HG03175 (cell line): ENCODE results near the gene DPF3.

ENCODE experiments used
- ATAC-seq: cut with Tn5 transposase; IDR thresholded peaks from one replicate; pipeline ENCODE4 v1.9.1; 2021; ENCODE audit warnings: mild to moderate bottlenecking, moderate library complexity; ENCODE audit not compliant: unreplicated experiment

The DPF3 gene

DNA sequence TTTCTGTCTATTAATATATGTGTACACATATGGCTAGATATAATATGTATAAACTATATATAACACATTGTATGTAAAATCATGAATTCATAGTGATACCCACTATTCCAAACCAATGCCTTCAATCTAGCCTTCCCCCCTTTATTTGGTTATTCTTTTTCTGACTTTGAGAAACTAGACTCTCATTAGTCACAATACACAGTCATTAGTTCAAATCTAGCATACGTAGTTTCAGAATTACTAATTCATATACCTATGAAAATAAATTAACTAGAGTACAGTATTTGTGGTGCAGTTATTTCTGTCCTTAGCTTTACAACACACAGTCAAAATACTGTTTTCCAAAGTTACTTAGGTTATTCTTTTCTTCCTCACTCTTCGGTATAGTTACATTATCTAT, 268.2 kb downstream of the DPF3 start:
- ATAC-seq = no peak

DNA sequence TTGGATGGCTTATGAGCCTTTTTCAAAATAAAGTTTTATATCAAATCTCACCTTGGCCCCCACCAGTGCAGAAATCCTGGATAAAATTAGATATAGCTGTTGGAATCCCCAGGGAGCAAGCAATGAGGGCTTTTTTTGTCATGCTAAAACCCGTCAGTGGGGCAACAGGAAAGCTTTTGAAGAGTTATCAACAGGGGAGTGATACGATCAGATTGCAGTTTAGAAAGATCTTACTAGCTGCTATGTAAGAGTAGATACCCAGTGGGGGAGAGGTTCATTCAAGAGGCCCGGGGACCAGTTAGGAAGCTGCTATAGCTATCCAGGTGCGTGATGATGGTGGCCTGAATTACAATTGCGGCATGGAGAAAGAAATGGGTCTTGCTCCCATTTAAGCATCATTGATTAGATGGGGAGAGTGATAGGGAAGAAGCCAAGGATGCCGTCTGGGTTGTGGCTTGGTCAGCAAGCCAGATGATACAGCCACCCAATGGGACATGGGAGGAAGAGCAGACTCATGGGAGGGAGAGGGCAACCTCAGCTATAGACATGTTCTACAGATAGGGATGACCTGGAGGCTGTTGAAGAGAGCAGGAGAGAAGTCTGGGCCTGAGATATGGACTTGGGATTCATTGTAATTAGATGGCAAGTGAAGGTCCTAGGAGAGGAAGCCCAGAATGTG, 272.4 kb downstream of the DPF3 start:
- no peak for ATAC-seq

DNA sequence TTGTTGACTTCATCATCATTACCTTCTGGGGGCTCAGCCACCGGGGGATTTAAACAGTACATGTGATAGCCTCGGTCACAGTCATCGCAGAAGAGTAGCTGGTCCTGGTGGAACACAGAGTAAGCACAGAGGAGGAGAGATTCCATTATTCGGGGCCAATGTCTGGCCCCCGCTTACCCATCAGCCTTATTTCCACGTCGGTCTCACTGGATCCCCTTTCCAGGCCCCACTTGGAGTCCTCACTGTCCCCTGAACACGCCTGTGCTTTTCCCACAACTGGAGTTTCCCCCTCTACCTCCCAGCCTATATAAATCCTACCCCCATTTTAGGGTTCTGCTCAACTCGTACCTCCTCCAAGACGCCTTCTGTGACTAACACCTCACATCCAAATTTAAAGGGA, 274.0 kb downstream of the DPF3 start:
- ATAC-seq = no peak

DNA sequence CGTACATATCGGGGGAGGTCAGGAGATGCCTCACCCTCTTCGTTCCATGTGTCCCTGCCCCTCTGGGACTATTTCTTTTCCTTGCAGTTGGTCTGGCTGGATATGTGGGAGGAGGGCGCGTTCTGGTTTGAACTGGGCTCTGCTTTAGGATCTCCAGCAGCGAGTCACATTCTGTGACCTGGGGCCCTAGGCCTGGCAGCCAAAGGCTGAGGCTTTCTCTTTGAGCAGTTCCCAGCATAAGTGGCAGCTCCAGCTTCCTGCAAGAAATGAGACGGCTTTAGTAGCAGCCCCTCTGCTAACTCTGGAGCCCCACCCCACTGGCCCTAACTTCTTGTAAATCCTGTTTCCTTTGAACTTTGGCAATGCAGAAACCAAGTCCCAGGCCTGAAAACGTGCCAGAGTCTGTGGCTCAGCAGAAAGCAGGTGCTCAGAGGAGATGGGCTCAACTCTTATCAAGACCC, 274.8 kb downstream of the DPF3 start:
- ATAC-seq = no peak

DNA sequence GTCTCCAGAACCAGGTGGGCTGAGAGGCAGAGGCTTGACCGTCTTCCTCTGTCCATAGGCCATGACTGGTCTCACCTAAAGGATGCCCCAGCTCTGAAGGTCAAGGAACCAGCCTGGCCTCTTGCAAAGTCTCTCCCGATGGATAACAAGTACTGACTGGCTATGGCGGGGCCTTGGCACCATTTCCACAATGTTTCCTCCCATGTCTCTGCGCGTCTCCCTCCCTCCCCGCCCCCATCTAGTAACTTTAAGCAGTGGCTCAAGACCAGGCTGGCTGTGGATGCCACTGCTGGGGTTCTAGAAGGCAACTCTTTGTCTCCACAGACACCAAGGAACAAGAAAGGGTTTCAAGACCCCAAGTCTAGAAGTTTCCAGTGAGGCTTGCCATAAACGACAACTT, 275.5 kb downstream of the DPF3 start:
- ATAC-seq = no peak

GRCh38 chr14:72617391-72618031, 276.4 kb downstream of the DPF3 start:
- no peak for ATAC-seq

- no peak for ATAC-seq
These were observed 277.1 kb downstream of the DPF3 start for GRCh38 chr14:72616811-72617210.

DNA sequence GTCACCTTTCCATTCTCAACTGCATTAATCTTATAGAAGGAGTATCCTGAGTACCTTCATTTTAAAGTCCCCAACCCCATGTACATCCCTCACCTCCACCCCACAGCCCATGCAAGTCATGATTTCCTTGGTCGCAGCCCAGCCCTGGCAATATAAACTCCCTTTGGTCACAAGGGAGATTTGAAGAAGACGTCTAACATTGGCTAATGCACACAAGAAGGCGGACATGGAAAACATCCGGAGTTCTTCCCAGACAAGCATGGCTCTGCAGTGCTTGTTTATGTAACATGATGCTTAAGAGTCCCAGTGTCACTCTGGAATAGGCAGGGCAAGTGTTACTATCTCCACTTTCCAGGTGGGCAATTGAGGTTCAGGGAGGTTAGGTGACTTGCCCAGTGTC, 277.6 kb downstream of the DPF3 start:
- ATAC-seq = no peak

DNA sequence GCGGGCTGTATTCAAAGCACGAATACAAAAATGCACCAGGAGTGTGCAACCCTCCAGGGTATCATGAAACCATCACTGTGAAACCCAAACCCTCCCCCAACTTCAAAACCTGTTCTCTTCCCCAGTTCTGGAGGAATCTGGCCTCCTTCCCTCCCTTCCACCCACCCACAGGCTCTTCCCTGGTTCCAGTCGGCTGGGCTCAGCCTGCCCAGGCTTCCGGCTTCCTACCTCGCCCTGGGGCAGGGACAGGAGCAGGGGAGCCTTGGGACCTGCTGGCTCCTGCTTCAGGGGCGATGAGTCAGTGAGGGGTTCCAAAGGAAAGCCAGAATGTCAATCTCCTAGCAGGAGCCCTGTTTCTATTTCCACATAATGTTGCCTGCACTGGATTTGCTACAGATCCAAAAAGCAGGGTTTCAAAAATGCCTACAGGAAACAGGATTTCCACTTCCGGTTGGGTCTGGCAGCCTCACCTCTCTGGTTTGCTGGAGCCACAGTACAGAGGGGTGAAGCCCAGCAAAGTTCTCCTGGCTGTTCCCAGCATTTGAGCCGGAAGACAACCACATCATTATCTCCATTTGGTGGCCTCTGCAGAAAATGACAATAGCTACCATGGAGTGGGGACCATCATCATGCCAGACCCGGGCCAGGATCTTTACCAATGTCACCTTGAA, 278.3 kb downstream of the DPF3 start:
- ATAC-seq = no peak

DNA sequence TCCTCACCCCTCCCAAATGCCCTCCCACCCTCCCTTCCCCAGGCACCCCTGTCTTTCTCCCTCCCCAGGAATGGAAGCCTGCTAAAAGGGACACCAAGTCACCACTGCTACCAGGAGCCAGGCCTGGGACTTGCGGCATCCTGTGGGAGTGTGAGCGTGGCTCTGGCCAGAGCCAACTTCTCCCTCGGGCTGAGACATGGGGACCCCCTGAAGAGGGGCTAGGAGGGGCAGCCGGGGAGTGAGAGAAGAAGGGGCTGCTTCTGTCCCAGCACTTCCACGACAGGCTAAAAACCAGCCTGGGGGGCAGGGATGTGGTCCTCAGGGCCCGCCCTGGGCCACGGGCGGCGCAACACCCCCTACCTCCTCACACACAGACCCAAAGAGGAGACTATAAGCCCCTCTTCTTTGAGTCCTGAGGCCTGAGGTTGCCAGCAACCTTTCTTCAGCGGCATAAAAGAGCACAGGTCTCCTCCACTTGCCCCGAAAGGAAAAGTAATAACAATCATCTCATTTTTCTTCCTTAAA, 278.9 kb downstream of the DPF3 start:
- ATAC-seq = no peak

DNA sequence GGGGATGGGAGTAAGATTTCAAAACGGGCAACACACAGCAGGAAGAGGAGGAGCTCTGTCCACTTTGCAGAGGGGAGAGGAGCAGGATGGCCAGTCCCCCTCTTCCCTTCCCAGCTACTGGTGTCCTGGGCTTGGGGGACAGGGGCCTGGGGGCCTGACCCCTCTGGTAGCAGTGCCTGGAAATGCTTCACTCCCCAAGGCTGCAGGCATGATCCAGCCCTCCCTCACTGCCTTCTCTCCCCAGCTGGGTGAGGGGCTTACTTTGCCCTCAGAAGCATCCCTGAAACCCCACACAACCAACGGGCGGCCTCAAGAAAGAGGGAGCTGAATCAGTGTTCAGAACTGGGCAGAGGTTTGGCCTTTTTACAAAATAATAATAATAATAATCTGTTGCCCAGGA, 279.5 kb downstream of the DPF3 start:
- ATAC-seq = no peak

- ATAC-seq = no peak
These were observed 280.0 kb downstream of the DPF3 start for GRCh38 chr14:72613975-72614319.

DNA sequence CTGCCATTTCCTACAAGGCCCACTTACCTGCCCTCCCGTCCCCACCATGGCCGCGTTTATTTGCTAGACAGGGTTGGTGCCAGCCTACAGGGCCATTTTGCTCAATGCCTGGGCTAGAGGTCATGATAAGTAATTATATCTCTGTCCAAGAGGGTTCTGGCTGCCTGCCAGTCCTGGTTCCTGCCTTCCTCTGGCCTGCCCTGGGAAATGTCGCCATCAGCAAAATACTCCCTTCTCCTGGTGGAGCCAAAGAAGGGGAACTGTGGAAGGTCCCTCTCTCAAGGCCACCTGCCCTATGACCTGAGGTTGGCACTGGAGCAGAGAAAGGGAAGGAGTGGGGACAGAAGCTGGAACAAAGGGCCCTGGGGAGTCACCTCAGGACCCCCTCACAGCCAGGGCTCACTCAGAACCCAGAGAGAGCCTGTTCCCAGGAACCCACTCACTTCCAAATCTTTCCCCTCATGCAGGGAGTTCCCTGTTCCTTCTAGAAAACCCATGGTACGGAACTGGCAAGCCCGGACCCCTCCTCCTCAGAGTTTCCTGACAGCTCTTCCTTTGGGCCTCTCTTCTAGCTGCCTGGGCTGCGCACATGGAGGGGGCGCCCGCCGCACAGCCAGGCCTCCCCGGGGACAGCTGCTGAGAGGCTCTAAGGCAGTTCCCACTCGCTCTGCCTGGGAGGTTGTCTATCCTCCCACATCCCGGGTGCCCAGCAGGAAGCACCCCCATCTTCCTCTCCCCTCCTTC, 280.5 kb downstream of the DPF3 start:
- ATAC-seq = no peak

DNA sequence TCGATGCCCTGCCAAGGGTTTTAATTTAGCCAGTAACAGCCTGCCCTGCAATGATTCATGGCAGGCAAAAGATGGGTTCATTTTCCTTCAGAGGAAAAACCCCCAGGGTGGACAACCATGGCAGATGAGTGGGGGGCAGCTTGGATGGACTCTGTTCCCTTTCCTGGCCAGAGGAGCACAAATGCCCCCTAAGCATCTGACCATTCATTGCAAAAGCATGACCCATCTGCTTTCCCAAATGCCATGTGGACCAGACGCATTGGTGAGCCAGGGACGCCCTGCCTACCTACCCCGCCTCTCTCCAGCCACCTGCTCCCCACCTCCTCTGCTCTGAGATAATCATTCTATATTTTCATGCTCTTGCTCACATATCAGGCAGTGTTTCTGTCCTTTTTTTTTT, 281.9 kb downstream of the DPF3 start:
- ATAC-seq = no peak

DNA sequence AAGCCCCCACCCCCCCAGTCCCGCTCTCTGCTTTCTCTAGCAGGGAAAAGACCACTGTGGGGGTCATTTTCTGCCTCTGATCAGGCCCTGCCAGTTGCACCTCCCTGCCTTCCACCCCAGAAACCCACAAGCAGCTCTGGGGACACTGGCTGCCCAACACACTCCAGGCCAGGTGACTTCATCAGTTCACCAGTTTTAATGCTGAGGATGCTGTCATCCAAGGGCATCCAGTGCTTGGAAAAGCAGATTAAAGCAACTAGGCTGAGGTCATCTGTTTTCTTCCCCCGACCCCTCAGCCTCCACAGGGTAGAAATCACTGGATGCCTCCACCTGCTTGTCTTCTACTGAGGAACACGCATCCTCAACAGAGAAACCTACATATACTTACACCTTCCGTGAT, 282.4 kb downstream of the DPF3 start:
- no peak for ATAC-seq

DNA sequence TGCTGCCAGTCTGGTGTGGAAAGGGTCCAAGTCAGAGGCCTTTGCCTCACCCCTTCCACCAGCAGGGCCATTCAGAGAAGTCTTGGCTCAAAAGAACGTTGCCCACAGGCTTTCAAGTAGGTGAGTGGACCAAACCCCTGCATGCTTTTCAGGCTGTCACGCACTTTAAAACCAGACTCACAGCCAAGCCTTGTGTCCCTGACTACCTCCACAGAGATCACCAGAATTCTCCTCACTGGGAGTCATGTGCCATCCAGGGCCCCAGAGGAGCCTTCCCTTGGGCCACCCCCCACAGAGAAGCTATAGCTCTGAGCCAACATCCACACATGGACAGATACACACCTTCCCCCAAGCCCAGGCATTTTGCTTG, 283.1 kb downstream of the DPF3 start:
- ATAC-seq = no peak

GRCh38 chr14:72610096-72610830, 283.6 kb downstream of the DPF3 start:
- no peak for ATAC-seq

- no peak for ATAC-seq
These were observed 284.5 kb downstream of the DPF3 start for GRCh38 chr14:72609205-72609916.

DNA sequence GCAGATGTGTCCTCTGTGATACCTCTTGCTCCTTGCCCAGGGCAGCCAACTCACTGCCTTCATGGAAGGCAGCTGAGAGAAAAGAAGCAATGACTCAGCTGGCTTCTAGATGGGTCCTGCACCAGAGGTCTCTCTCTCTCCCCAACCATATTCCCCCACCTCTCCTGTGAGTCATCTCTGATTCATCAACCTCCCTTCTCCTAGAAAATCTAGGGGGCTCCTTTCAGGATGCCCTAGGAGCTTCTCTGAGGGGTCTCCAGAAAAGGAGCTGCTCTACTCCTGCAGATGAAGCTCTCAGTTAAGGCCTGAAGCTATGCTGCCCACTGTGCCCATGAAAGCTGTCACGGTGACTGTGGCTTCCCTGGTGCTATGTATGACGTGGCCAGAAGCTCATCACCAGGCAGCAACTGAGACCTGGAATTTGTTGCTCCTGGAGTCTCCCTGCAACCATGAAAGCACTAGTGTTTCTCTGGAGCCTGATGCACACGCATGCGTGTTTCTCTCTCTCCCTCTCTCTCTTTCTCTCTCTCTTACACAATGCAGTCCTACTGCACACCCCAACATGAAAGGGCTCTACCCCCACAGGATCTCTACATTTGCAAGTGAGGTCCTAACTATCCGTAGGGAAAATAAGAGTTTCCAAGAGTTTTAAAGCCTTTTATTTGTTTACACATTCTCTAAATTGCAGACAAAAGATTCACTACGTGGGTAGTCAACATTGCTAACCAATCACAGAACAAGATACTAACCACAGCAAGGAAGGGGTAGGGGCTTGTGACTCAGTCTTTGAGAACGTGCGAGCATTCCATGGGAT, 285.3 kb downstream of the DPF3 start:
- ATAC-seq = no peak
